ENCODE data around the gene KCNQ1. TPM values are rescaled to one million over a fixed set of nuclear protein-coding genes. Genes with fewer than 3 reads are reported as not detected.

The KCNQ1 gene
- polyA plus RNA-seq, 4 donors, result 18.4 to 54.4 (median 21.3) TPM

DNA sequence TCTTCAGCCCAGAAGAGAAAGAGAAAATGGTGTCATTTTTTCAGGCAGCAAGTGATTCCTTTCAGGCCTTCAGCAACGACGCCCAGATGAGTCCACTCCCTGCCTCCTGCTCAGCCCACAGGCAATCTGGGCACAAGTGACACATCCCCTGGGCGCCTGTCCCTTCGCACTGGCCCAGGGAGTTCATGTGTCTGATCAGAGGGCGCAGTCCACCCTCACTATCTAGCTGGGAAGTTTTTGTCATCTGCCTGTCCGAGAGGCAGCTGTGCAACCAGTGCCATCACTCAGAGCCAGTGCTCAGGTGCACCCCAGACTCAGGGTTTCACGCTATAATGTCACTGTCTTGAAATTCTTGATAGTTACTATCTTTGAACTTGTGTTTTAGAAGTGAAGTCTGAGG is 256.4 kb downstream of the KCNQ1 start:
- 58 to 80% (median 62%) methylated on average over 7 of the region's 7 CpGs for WGBS, 3 donors
- Histone ChIP-seq H3K36me3 (ENCODE audit: control insufficient read depth in 3 of 3, insufficient read depth in 2 of 3, low read depth in 1 of 3, low read length in 3 of 3) (peaks cover 0 to 18% (median 0%) of the 10 kb centered on the region in 3 donors), H3K27ac (ENCODE audit: low read depth in 1 of 3, low read length in 2 of 3) (peak overlapping the region in 2 of 3 donors; percentile 88 to 95), H3K27me3 (ENCODE audit: control insufficient read depth in 3 of 3, insufficient read depth in 3 of 3, low read length in 3 of 3) (no peaks in the 10 kb centered on the region), H3K9me3 (ENCODE audit: control insufficient read depth in 2 of 2, insufficient read depth in 1 of 2, low read depth in 1 of 2, low read length in 1 of 2) (peaks cover 0 to 13% of the 10 kb centered on the region in 2 donors), H3K4me3 (ENCODE audit: low read depth in 1 of 3, low read length in 3 of 3) (no peak overlapping the region), H3K4me1 (ENCODE audit: control insufficient read depth in 3 of 3, insufficient read depth in 2 of 3, low read depth in 1 of 3, low read length in 2 of 3) (peaks cover 0 to 32% (median 3%) of the 10 kb centered on the region in 3 donors)
- DNase-seq (peak; percentile 52 to 71), FAIRE-seq (no peak)

- Histone ChIP-seq H3K27ac (ENCODE audit: low read depth in 1 of 3, low read length in 2 of 3) (peak overlapping the region in 1 of 3 donors; percentile 95), H3K27me3 (ENCODE audit: control insufficient read depth in 3 of 3, insufficient read depth in 3 of 3, low read length in 3 of 3) (no peaks in the 10 kb centered on the region), H3K4me1 (ENCODE audit: control insufficient read depth in 3 of 3, insufficient read depth in 2 of 3, low read depth in 1 of 3, low read length in 2 of 3) (peaks cover 0 to 32% (median 3%) of the 10 kb centered on the region in 3 donors), H3K4me3 (ENCODE audit: low read depth in 1 of 3, low read length in 3 of 3) (no peak overlapping the region), H3K9me3 (ENCODE audit: control insufficient read depth in 2 of 2, insufficient read depth in 1 of 2, low read depth in 1 of 2, low read length in 1 of 2) (peaks cover 0 to 17% of the 10 kb centered on the region in 2 donors), H3K36me3 (ENCODE audit: control insufficient read depth in 3 of 3, insufficient read depth in 2 of 3, low read depth in 1 of 3, low read length in 3 of 3) (peaks cover 0 to 19% (median 0%) of the 10 kb centered on the region in 3 donors)
- 89 to 98% (median 93%) methylated on average over 5 of the region's 5 CpGs for WGBS, 3 donors
- DNase-seq (no peak), FAIRE-seq (no peak)
Measured at GRCh38 chr11:2701898-2702434, 257.2 kb downstream of the KCNQ1 start.

- H3K27ac ChIP-seq (ENCODE audit: low read depth in 1 of 3, low read length in 2 of 3), result no peak overlapping the region
- FAIRE-seq, result no peak
- no peak overlapping the region for H3K4me3 ChIP-seq (ENCODE audit: low read depth in 1 of 3, low read length in 3 of 3)
- peaks cover 0 to 17% of the 10 kb centered on the region in 2 donors for H3K9me3 ChIP-seq (ENCODE audit: control insufficient read depth in 2 of 2, insufficient read depth in 1 of 2, low read depth in 1 of 2, low read length in 1 of 2)
- WGBS, 3 donors, result 82 to 83% (median 83%) methylated on average over 16 to 17 of the region's 17 CpGs
- DNase-seq, result no peak
- H3K27me3 ChIP-seq (ENCODE audit: control insufficient read depth in 3 of 3, insufficient read depth in 3 of 3, low read length in 3 of 3), result no peaks in the 10 kb centered on the region
- peaks cover 0 to 32% (median 3%) of the 10 kb centered on the region in 3 donors for H3K4me1 ChIP-seq (ENCODE audit: control insufficient read depth in 3 of 3, insufficient read depth in 2 of 3, low read depth in 1 of 3, low read length in 2 of 3)
- H3K36me3 ChIP-seq (ENCODE audit: control insufficient read depth in 3 of 3, insufficient read depth in 2 of 3, low read depth in 1 of 3, low read length in 3 of 3), result peaks cover 0 to 19% (median 0%) of the 10 kb centered on the region in 3 donors
Measured at GRCh38 chr11:2702771-2703362, 258.1 kb downstream of the KCNQ1 start.

DNA sequence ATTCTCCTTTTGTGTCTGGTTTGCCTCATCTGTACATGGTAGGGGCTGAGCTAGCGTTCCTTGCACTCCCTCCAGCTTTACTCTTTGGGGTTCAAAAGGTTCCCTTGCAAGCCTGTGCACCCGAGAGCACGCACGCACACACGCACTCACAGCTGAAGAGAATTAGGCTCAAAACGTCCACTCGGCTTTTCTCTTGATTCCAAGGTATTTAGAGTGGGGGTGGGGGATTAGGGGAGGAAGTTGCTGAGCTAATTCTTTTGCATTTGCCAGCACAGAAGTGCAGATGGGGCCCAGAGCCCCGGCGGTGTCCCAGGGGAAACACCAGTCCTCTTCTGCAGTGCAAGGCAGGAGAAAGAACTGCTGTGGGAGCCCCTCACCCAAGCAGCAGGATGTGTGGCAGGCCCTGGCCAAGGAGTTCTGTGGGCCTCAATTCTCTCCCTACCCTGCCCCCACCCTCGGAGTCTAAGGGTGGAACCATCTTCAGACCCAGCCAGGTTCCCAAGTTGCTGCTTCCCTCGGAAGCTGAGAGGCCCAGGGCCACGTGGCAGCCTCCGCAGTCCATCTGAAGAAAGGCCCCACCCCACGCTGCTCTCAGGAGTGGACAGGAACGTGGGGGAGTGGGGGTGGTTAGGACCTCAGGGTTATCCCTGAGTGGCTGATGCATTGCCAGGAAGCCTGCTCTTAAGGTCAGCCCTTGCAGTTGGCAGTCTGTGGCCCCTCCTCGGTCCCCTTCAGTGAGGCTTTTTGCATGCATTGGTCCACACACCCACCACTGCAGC is 258.7 kb downstream of the KCNQ1 start:
- peak in 1 of 2 donors; percentile 67 for DNase-seq
- Histone ChIP-seq H3K27me3 (ENCODE audit: control insufficient read depth in 3 of 3, insufficient read depth in 3 of 3, low read length in 3 of 3) (no peaks in the 10 kb centered on the region), H3K4me1 (ENCODE audit: control insufficient read depth in 3 of 3, insufficient read depth in 2 of 3, low read depth in 1 of 3, low read length in 2 of 3) (peaks cover 0 to 35% (median 3%) of the 10 kb centered on the region in 3 donors), H3K36me3 (ENCODE audit: control insufficient read depth in 3 of 3, insufficient read depth in 2 of 3, low read depth in 1 of 3, low read length in 3 of 3) (peaks cover 0 to 17% (median 0%) of the 10 kb centered on the region in 3 donors), H3K27ac (ENCODE audit: low read depth in 1 of 3, low read length in 2 of 3) (peak overlapping the region in 1 of 3 donors; percentile 11), H3K4me3 (ENCODE audit: low read depth in 1 of 3, low read length in 3 of 3) (no peak overlapping the region), H3K9me3 (ENCODE audit: control insufficient read depth in 2 of 2, insufficient read depth in 1 of 2, low read depth in 1 of 2, low read length in 1 of 2) (peaks cover 0 to 16% of the 10 kb centered on the region in 2 donors)
- no peak for FAIRE-seq
- 61 to 87% (median 75%) methylated on average over 16 of the region's 16 CpGs for WGBS, 3 donors

- H3K27ac ChIP-seq (ENCODE audit: low read depth in 1 of 3, low read length in 2 of 3), result no peak overlapping the region
- 88 to 96% (median 92%) methylated on average over 6 of the region's 6 CpGs for WGBS, 3 donors
- H3K36me3 ChIP-seq (ENCODE audit: control insufficient read depth in 3 of 3, insufficient read depth in 2 of 3, low read depth in 1 of 3, low read length in 3 of 3), result peaks cover 0 to 9% (median 0%) of the 10 kb centered on the region in 3 donors
- H3K4me1 ChIP-seq (ENCODE audit: control insufficient read depth in 3 of 3, insufficient read depth in 2 of 3, low read depth in 1 of 3, low read length in 2 of 3), result peaks cover 0 to 35% (median 3%) of the 10 kb centered on the region in 3 donors
- H3K9me3 ChIP-seq (ENCODE audit: control insufficient read depth in 2 of 2, insufficient read depth in 1 of 2, low read depth in 1 of 2, low read length in 1 of 2), result peaks cover 0 to 11% of the 10 kb centered on the region in 2 donors
- FAIRE-seq (no peak), DNase-seq (no peak)
- no peaks in the 10 kb centered on the region for H3K27me3 ChIP-seq (ENCODE audit: control insufficient read depth in 3 of 3, insufficient read depth in 3 of 3, low read length in 3 of 3)
- H3K4me3 ChIP-seq (ENCODE audit: low read depth in 1 of 3, low read length in 3 of 3), result no peak overlapping the region
Measured at GRCh38 chr11:2704356-2704755, 259.5 kb downstream of the KCNQ1 start.

DNA sequence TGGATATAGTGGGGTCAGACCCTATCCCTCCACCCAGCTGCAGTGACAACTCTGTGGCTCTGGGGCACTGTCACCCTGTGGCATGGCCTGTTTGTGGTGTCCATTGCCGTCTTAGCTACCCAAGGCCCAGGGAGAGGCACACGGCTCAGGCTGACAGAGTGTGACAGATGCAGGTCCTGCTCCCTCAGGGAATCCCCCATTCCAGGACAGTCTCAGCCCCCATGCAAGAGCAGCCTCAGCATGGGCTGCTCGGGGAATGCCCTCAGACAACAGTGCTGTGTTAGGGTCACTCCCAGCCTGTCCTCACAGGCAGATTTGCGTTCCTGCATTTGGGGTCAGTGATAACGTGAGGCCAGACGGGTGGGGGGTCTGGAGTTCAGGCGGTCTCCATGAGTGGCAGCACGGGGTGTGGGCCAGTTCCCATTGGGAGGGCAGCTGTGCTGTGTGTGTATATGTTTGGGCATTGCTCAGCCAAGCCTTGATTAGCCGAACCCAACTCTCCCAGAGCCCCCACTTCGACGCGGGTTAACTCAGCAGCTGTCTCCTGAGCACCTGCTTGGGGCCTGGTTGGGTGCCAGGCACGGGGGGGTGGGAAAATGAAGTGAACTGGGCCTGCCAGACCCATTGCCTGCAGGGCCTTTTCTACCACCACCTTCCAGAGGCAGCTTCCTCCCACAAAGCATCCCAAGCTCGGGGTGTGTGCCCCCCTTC is 260.2 kb downstream of the KCNQ1 start:
- H3K4me1 ChIP-seq (ENCODE audit: control insufficient read depth in 3 of 3, insufficient read depth in 2 of 3, low read depth in 1 of 3, low read length in 2 of 3), result peaks cover 0 to 35% (median 3%) of the 10 kb centered on the region in 3 donors
- FAIRE-seq (no peak), DNase-seq (no peak)
- peaks cover 0 to 7% (median 0%) of the 10 kb centered on the region in 3 donors for H3K36me3 ChIP-seq (ENCODE audit: control insufficient read depth in 3 of 3, insufficient read depth in 2 of 3, low read depth in 1 of 3, low read length in 3 of 3)
- no peak overlapping the region for H3K4me3 ChIP-seq (ENCODE audit: low read depth in 1 of 3, low read length in 3 of 3)
- no peaks in the 10 kb centered on the region for H3K27me3 ChIP-seq (ENCODE audit: control insufficient read depth in 3 of 3, insufficient read depth in 3 of 3, low read length in 3 of 3)
- no peak overlapping the region for H3K27ac ChIP-seq (ENCODE audit: low read depth in 1 of 3, low read length in 2 of 3)
- peaks cover 0 to 11% of the 10 kb centered on the region in 2 donors for H3K9me3 ChIP-seq (ENCODE audit: control insufficient read depth in 2 of 2, insufficient read depth in 1 of 2, low read depth in 1 of 2, low read length in 1 of 2)
- WGBS, 3 donors, result 83 to 89% (median 87%) methylated on average over 14 of the region's 14 CpGs

DNA sequence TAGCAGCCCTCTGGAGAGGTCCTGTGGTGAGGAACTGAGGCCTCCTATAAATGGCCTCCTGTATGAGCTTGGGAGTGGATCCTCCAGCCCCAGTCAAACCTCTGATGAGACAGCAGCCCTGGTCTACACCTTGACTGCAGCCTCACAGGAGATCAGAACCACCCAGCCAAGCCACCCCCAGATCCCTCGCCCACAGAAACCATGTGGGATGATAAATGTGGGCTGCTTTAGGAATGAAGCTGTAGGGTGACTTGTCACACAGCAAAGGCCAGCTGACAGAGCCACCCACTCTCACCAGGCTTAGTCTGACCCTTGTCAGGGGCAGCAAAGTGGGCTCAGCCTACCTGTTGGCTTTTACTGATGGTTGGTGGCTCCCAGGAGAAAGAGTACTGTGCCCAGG is 261.5 kb downstream of the KCNQ1 start:
- Histone ChIP-seq H3K27ac (ENCODE audit: low read depth in 1 of 3, low read length in 2 of 3) (no peak overlapping the region), H3K27me3 (ENCODE audit: control insufficient read depth in 3 of 3, insufficient read depth in 3 of 3, low read length in 3 of 3) (no peaks in the 10 kb centered on the region), H3K36me3 (ENCODE audit: control insufficient read depth in 3 of 3, insufficient read depth in 2 of 3, low read depth in 1 of 3, low read length in 3 of 3) (peaks cover 0 to 5% (median 0%) of the 10 kb centered on the region in 3 donors), H3K9me3 (ENCODE audit: control insufficient read depth in 2 of 2, insufficient read depth in 1 of 2, low read depth in 1 of 2, low read length in 1 of 2) (peaks cover 0 to 13% of the 10 kb centered on the region in 2 donors), H3K4me3 (ENCODE audit: low read depth in 1 of 3, low read length in 3 of 3) (no peak overlapping the region), H3K4me1 (ENCODE audit: control insufficient read depth in 3 of 3, insufficient read depth in 2 of 3, low read depth in 1 of 3, low read length in 2 of 3) (peaks cover 0 to 28% (median 0%) of the 10 kb centered on the region in 3 donors)
- 89 to 95% (median 91%) methylated on average over 1 of the region's 1 CpG for WGBS, 3 donors
- DNase-seq (no peak), FAIRE-seq (no peak)

- no peak for FAIRE-seq
- H3K27ac ChIP-seq (ENCODE audit: low read depth in 1 of 3, low read length in 2 of 3), result no peak overlapping the region
- DNase-seq, result no peak
Measured at GRCh38 chr11:2707736-2708135, 262.9 kb downstream of the KCNQ1 start.

More at GRCh38 chr11:2707736-2708135, 262.9 kb downstream of the KCNQ1 start:
- H3K4me1 ChIP-seq (ENCODE audit: control insufficient read depth in 3 of 3, insufficient read depth in 2 of 3, low read depth in 1 of 3, low read length in 2 of 3), result peaks cover 0 to 19% (median 0%) of the 10 kb centered on the region in 3 donors
- H3K4me3 ChIP-seq (ENCODE audit: low read depth in 1 of 3, low read length in 3 of 3), result no peak overlapping the region
- WGBS, 3 donors, result 85 to 92% (median 87%) methylated on average over 7 of the region's 7 CpGs
- H3K36me3 ChIP-seq (ENCODE audit: control insufficient read depth in 3 of 3, insufficient read depth in 2 of 3, low read depth in 1 of 3, low read length in 3 of 3), result peaks cover 0 to 8% (median 0%) of the 10 kb centered on the region in 3 donors
- H3K27me3 ChIP-seq (ENCODE audit: control insufficient read depth in 3 of 3, insufficient read depth in 3 of 3, low read length in 3 of 3), result no peaks in the 10 kb centered on the region
- H3K9me3 ChIP-seq (ENCODE audit: control insufficient read depth in 2 of 2, insufficient read depth in 1 of 2, low read depth in 1 of 2, low read length in 1 of 2), result peaks cover 0 to 14% of the 10 kb centered on the region in 2 donors

Data from small intestine (tissue), 7 donors.